Measurements from ENCODE around the gene SNX1. TPM values are rescaled to one million over a fixed set of nuclear protein-coding genes. Genes with fewer than 3 reads are reported as not detected.
"Not testable (repeated sequence)": the region's sequence is repeated elsewhere in the genome, so short reads cannot be mapped to it uniquely, and the experiment has no call there.

The SNX1 gene
- total RNA-seq, 3 donors from 2014 or later (not counting 1 experiment from before 2014, with no cell fraction given), result 110 to 141 (median 111) TPM

- H3K4me3 ChIP-seq (ENCODE audit: low read length), result no peak overlapping the region
- peak overlapping the region in 1 of 2 donors; percentile 31 for H3K27ac Mint-ChIP-seq
- WGBS (ENCODE audit: insufficient coverage), result 93% methylated on average over 4 of the region's 4 CpGs
- ATAC-seq (no peak), DNase-seq (no peak)
- no peak overlapping the region for H3K4me3 Mint-ChIP-seq
- peaks cover 20% of the 10 kb centered on the region for H3K36me3 Mint-ChIP-seq
- intact Hi-C loops (cut with micrococcal nuclease), result no loop called here
- H3K36me3 ChIP-seq (ENCODE audit: control insufficient read depth, insufficient read depth, low read length), result peaks cover 48% of the 10 kb centered on the region
- peaks cover 46 to 52% of the 10 kb centered on the region in 2 donors for H3K4me1 Mint-ChIP-seq
- H3K9me3 ChIP-seq (ENCODE audit: control insufficient read depth, insufficient read depth, low read length), result no peaks in the 10 kb centered on the region
- H3K27me3 ChIP-seq (ENCODE audit: control insufficient read depth, insufficient read depth, low read length), result no peaks in the 10 kb centered on the region
- peaks cover 8% of the 10 kb centered on the region for H3K4me1 ChIP-seq (ENCODE audit: control insufficient read depth, insufficient read depth, low read length)
- no peak for TF ChIP-seq CTCF (IDR thresholded peaks at IDR 0.05)
- no peaks in the 10 kb centered on the region for H3K9me3 Mint-ChIP-seq
- no peak overlapping the region for H3K27ac ChIP-seq (ENCODE audit: low read length)
- no peaks in the 10 kb centered on the region for H3K27me3 Mint-ChIP-seq (ENCODE audit: low read depth in 2 of 2)
These were observed 16.4 kb downstream of the SNX1 start for GRCh38 chr15:64112073-64112772.

- peak overlapping the region in 1 of 2 donors; percentile 31 for H3K27ac Mint-ChIP-seq
- peaks cover 43 to 49% of the 10 kb centered on the region in 2 donors for H3K4me1 Mint-ChIP-seq
- no peak overlapping the region for H3K27ac ChIP-seq (ENCODE audit: low read length)
- H3K9me3 Mint-ChIP-seq, result no peaks in the 10 kb centered on the region
- no peaks in the 10 kb centered on the region for H3K27me3 ChIP-seq (ENCODE audit: control insufficient read depth, insufficient read depth, low read length)
- peaks cover 21% of the 10 kb centered on the region for H3K36me3 Mint-ChIP-seq
- H3K4me3 Mint-ChIP-seq, result no peak overlapping the region
- no peak for ATAC-seq
- H3K4me1 ChIP-seq (ENCODE audit: control insufficient read depth, insufficient read depth, low read length), result peaks cover 8% of the 10 kb centered on the region
- peaks cover 55% of the 10 kb centered on the region for H3K36me3 ChIP-seq (ENCODE audit: control insufficient read depth, insufficient read depth, low read length)
- H3K27me3 Mint-ChIP-seq (ENCODE audit: low read depth in 2 of 2), result no peaks in the 10 kb centered on the region
- no peak for TF ChIP-seq CTCF (IDR thresholded peaks at IDR 0.05)
- no peaks in the 10 kb centered on the region for H3K9me3 ChIP-seq (ENCODE audit: control insufficient read depth, insufficient read depth, low read length)
- WGBS (ENCODE audit: insufficient coverage), result 88% methylated on average over 1 of the region's 1 CpG
- no peak for DNase-seq
- no peak overlapping the region for H3K4me3 ChIP-seq (ENCODE audit: low read length)
- intact Hi-C loops (cut with micrococcal nuclease), result no loop called here
These were observed 17.1 kb downstream of the SNX1 start for GRCh38 chr15:64112904-64113303.

GRCh38 chr15:64117759-64118487, 22.1 kb downstream of the SNX1 start:
- peaks cover 16 to 18% of the 10 kb centered on the region in 2 donors for H3K4me1 Mint-ChIP-seq
- no peak for ATAC-seq
- no peaks in the 10 kb centered on the region for H3K9me3 Mint-ChIP-seq
- no peak overlapping the region for H3K4me3 Mint-ChIP-seq
- no peak for TF ChIP-seq CTCF (IDR thresholded peaks at IDR 0.05)
- DNase-seq, result no peak
- H3K27me3 Mint-ChIP-seq (ENCODE audit: low read depth in 2 of 2), result no peaks in the 10 kb centered on the region
- Histone ChIP-seq H3K27me3 (ENCODE audit: control insufficient read depth, insufficient read depth, low read length) (no peaks in the 10 kb centered on the region), H3K36me3 (ENCODE audit: control insufficient read depth, insufficient read depth, low read length) (peaks cover 94% of the 10 kb centered on the region), H3K9me3 (ENCODE audit: control insufficient read depth, insufficient read depth, low read length) (no peaks in the 10 kb centered on the region), H3K4me1 (ENCODE audit: control insufficient read depth, insufficient read depth, low read length) (no peaks in the 10 kb centered on the region), H3K4me3 (ENCODE audit: low read length) (no peak overlapping the region), H3K27ac (ENCODE audit: low read length) (no peak overlapping the region)
- peak overlapping the region in 1 of 2 donors; percentile 34 for H3K27ac Mint-ChIP-seq
- peaks cover 30% of the 10 kb centered on the region for H3K36me3 Mint-ChIP-seq
- 90% methylated on average over 5 of the region's 5 CpGs for WGBS (ENCODE audit: insufficient coverage)
- intact Hi-C loops (cut with micrococcal nuclease), result no loop called here

- H3K27me3 ChIP-seq (ENCODE audit: control insufficient read depth, insufficient read depth, low read length); ATAC-seq; H3K27me3 Mint-ChIP-seq (ENCODE audit: low read depth in 2 of 2); intact Hi-C loops (cut with micrococcal nuclease); H3K4me1 ChIP-seq (ENCODE audit: control insufficient read depth, insufficient read depth, low read length); H3K4me3 ChIP-seq (ENCODE audit: low read length); H3K9me3 Mint-ChIP-seq; H3K4me1 Mint-ChIP-seq; H3K4me3 Mint-ChIP-seq; H3K27ac Mint-ChIP-seq; H3K27ac ChIP-seq (ENCODE audit: low read length); H3K9me3 ChIP-seq (ENCODE audit: control insufficient read depth, insufficient read depth, low read length); DNase-seq: not testable (repeated sequence)
- peaks cover 85% of the 10 kb centered on the region for H3K36me3 ChIP-seq (ENCODE audit: control insufficient read depth, insufficient read depth, low read length)
- WGBS (ENCODE audit: insufficient coverage), result 100% methylated on average over 2 of the region's 2 CpGs
- H3K36me3 Mint-ChIP-seq, result peaks cover 16% of the 10 kb centered on the region
These were observed 24.5 kb downstream of the SNX1 start for GRCh38 chr15:64120322-64120721.

All from natural killer cell (primary cell).